ENCODE measurements around the gene UST.
"Not testable (repeated sequence)": the region's sequence is repeated elsewhere in the genome, so short reads cannot be mapped to it uniquely, and the experiment has no call there.

UST gene

GRCh38 chr6:148980234-148980633 lies 233.4 kb downstream of the UST start:
- no peak for DNase-seq

DNA sequence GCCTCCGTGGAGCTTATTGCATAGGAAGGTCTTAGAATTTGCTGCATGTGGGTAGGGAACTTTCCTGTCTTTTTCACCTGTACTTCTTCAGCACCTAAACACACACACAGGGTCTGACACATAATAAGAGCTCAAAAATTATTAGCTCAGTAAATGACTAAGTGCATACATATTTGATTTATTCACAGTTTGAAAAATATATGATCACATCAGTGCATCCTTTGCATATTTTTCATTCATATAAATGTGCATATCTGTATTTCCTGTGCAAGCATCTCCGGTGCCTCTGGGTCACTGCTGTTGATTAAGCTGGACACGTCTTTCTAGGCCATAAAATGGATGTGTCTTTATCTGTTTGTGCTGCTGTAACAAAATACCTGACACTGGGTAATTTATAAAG lies 234.7 kb downstream of the UST start:
- no peak for DNase-seq

GRCh38 chr6:148983101-148983761 lies 236.4 kb downstream of the UST start:
- no peak for DNase-seq

GRCh38 chr6:148983966-148984365 lies 237.1 kb downstream of the UST start:
- no peak for DNase-seq

DNA sequence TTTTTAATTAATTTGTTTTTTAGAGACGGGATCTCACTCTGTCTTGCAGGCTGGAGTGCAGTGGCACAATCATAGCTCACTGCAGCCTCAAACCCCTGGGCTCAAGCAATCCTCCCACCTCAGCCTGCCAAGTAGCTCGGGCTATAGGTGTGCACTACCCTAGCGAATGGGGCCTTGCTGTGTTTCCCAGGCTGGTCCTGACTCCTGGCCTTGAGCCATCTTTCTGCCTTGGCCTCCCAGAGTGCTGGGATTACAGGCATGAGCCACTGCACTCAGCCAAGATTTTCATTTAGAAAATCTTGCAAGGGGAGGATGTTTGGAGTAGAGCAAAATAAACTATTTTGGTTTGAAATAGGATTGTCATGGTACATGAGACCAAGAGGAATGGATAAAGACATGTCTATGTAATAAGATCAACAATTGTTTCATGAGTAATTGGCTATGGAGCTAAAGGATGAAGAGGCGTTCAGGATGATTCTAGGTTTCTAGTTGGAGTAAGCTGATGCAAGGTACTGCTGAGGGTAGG lies 237.8 kb downstream of the UST start:
- no peak for DNase-seq

- DNase-seq = no peak
These were observed 238.7 kb downstream of the UST start for GRCh38 chr6:148985499-148985898.

DNA sequence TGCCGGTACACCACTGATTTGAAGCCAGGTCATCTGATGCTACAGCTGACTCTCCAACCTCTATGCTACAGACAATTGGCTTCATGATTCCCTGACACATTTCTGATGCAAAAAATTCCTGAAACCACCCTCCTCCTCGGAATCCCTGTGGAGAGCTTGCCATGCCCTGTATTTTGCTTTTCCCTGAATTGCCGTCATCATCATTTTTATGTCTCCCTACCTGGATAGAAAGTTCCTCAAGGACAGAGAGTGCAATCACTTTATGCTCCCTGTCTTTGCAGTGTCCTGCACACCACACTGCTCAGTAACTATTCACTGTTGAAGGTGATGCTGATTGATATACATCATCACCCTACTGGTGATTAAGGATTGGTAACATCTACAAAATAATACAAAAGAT lies 239.8 kb downstream of the UST start:
- DNase-seq = no peak

DNA sequence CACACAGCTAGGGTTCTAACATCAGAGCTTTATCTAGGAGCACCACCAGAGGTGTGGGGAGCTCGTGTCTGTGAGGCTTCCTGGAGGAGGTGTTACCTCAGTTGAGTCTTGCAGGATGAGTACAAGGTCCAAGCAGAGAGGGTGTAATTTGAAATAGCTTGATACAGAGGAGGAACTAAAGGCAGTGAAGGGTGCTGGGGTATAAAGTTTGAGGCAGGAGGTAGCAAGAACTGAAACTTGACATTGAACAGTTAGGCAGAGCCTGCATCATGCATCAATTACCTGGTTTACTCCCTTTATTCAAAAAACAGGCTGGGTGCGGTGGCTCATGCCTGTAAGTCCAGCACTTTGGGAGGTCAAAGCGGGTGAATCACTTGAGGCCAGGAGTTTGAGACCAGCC lies 241.2 kb downstream of the UST start:
- no peak for DNase-seq

DNA sequence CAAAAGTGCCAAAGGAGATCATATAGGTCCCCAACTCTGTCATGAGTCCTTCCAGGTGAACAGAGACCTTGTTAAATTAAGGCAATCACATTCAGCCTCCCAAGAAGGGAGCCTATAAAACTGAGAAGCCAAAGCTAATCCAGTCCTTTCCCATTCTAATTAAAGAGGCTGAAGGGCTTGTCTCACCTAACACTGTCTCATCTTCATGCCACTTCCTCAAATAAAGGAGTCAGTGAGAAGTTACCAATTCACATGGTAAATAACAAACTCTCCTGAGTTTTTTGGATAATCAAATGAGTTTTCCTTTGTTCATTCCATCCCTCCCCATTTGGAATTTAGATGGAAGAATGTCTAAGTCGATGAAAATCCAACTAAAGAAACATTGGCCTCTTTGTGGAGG lies 242.8 kb downstream of the UST start:
- no peak for DNase-seq

- no peak for DNase-seq
These were observed 243.6 kb downstream of the UST start for GRCh38 chr6:148990403-148990802.

GRCh38 chr6:148996815-148997214 lies 250.0 kb downstream of the UST start:
- DNase-seq = no peak

DNA sequence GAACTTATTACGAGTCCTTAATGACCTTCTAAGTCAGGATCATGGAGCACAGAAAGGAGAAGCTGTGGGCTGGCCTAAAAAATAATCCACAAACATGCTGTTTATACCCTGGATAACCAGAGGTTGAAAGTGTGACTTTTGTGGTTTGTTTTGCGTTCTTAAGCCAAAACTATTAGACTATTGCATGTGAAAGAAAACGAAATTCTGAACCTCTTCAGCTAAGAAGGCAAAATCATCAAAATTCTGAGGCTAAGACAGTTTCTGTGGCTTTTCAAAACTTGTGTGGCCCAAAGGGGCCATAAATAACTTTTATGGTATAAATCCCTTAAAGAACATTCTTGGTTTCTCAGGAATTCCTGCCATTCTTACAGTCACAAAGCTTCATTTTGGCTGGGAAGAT lies 251.0 kb downstream of the UST start:
- no peak for DNase-seq

DNA sequence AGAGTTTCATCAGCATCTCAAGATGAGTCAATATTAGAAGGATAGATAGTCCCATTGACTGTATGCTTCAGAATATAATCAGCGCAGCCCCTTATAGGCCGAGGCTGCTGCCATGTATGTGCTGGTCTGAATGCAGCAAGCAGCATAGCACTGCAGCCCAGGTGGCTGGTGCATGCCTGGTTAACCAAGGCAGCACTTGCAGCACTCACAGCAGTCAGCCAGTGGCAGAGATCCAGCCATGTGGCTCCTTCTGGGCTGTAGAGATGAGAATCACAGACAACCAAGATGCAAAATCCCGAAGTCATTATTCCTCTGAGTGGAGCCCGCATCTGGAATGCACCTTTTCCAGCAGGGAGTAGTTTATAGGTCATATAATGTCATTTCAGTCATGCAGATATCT lies 251.9 kb downstream of the UST start:
- no peak for DNase-seq

- DNase-seq = no peak
These were observed 252.7 kb downstream of the UST start for GRCh38 chr6:148999501-148999900.

DNA sequence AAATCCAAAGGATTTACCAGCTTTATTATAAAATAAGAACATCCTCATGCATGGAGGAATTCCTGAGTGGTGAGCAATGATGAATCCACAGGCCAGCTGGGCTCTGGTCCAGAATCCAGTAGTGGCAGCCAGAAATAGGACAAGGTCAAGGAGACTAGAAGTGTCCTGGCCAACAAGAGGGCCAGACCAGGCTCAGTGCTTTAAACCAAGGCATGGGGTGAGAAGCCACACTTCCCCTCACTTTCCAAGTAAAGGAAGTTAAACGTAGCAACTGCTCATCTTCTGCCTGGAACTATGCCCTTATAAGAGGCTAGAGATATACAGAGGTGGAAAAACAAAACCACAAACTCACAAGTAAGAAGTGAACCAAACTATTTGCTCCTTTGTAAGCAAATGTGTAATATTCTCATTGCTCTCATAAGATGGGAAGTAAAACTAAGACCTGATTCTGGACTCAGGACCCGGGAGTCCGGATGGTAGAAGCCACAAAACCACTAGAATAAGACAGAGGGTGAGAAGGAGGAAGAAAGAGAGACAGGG lies 253.2 kb downstream of the UST start:
- DNase-seq = no peak

- DNase-seq = no peak
These were observed 254.6 kb downstream of the UST start for GRCh38 chr6:149001422-149001821.

- no peak for DNase-seq
These were observed 256.7 kb downstream of the UST start for GRCh38 chr6:149003560-149003959.

DNA sequence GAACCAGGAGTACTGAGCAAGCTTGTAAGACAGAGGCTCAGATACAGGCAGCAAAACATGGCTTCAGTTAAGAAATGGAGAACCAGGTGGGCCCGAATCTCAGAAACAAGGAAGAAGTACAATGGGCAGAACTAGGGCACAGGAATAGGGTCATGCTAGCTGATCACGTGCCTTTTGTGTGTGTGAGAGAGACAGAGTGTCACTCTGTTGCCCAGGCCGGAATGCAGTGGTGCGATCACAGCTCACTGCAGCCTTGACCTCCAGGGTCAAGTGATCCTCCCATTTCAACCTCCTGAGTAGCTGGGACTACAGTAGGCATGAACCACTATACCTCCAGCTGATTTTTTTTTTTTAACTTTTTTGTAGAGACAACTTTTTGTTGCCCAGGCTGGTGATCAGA lies 257.8 kb downstream of the UST start:
- DNase-seq = no peak

DNA sequence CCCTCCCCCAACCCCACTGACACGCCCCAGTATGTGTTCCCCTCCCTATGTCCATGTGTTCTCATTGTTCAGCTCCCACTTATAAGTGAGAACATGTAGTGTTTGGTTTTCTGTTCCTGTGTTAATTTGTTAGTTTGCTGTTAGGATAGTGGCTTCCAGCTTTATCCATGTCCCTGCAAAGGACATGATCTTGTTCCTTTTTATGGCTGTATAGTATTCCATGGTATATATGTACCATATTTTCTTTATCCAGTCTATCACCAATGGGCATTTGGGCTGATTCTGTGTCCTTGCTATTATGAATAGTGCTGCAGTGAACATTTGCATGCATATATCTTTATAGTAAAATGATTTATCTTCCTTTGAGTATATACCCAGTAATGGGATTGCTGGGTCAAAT lies 259.4 kb downstream of the UST start:
- not testable (repeated sequence) for DNase-seq

DNA sequence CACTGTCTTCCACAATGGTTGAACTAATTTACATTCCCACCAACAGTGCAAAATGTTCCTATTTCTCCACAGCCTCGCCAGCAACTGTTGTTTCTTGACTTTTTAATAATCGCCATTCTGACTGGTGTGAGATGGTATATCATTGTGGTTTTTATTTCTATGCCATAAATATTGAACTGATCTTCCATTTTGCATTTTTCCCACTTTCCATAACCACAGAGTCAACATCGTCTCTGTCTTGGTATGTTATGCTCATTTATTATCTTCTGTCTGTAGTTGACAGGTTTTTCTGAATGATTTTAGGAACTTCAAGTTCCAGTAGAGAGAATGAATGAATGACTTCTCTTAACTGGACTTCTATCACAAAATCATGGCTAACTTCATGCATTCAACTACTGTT lies 259.8 kb downstream of the UST start:
- DNase-seq = no peak

- no peak for DNase-seq
These were observed 261.0 kb downstream of the UST start for GRCh38 chr6:149007846-149008245.

- no peak for DNase-seq
These were observed 261.9 kb downstream of the UST start for GRCh38 chr6:149008741-149009140.

GRCh38 chr6:149012040-149012545 lies 265.3 kb downstream of the UST start:
- DNase-seq = no peak

DNA sequence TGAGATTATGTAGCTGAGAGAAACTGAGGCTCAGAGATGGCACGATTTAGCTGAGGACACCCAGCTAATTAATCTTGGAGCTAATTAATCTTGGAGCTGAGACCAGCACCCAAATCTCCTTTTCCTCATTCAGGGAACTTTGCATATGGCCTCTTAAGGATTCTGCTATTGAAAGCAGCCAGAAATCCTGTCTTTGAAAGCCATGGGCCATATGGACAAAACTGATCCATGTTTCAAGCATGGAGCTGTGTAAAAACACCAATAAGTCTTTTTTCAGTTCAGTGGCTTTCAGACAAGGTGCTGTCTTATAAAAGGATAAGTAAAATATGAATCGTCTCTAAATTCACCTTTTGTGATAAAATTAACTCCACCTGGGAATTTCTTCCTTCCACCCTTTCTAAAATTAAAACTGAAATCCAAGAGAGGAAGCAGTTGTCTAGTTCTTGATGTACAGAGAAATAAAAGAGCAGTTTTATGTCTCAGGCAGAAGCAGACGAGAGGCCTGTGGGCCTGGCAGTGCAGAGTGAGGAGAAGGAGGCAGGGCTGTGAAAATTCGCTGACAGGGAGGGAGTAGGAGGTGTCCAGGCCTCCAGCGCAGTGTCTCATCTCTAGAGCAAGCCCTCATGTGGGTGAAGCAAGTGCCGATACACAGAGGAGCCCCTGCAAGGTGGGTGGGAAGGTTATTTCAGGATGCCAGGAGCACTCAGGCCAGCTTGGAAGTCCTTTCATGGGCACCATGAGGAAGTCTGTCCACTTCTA lies 266.9 kb downstream of the UST start:
- no peak for DNase-seq
